GM19324 (cell line): ENCODE measurements around the gene ENTREP3.
"Not testable (repeated sequence)": the region's sequence is repeated elsewhere in the genome, so short reads cannot be mapped to it uniquely, and the experiment has no call there.

ENCODE experiments used
- ATAC-seq: cut with Tn5 transposase; IDR thresholded peaks from one replicate; pipeline ENCODE4 v1.9.1; 2021; ENCODE audit warnings: mild to moderate bottlenecking, moderate library complexity; ENCODE audit not compliant: unreplicated experiment, low FRiP score

Gene ENTREP3

GRCh38 chr1:155226910-155227260 lies 28.4 kb downstream of the ENTREP3 start:
- ATAC-seq: no peak

- ATAC-seq: no peak
These were observed 28.9 kb downstream of the ENTREP3 start for GRCh38 chr1:155226188-155226909.

GRCh38 chr1:155225404-155225759 lies 29.9 kb downstream of the ENTREP3 start:
- not testable (repeated sequence) for ATAC-seq

GRCh38 chr1:155223047-155223446 lies 32.2 kb downstream of the ENTREP3 start:
- ATAC-seq: no peak

GRCh38 chr1:155220211-155220965 lies 34.9 kb downstream of the ENTREP3 start:
- ATAC-seq: not testable (repeated sequence)

- no peak for ATAC-seq
These were observed 35.7 kb downstream of the ENTREP3 start for GRCh38 chr1:155219592-155220031.

GRCh38 chr1:155218854-155219591 lies 36.3 kb downstream of the ENTREP3 start:
- ATAC-seq: no peak

- ATAC-seq: not testable (repeated sequence)
These were observed 40.6 kb downstream of the ENTREP3 start for GRCh38 chr1:155214702-155215101.

GRCh38 chr1:155212051-155212440 lies 43.2 kb downstream of the ENTREP3 start:
- not testable (repeated sequence) for ATAC-seq

- not testable (repeated sequence) for ATAC-seq
These were observed 43.8 kb downstream of the ENTREP3 start for GRCh38 chr1:155211381-155212050.

- ATAC-seq: no peak
These were observed 44.8 kb downstream of the ENTREP3 start for GRCh38 chr1:155210314-155211104.

- ATAC-seq: no peak
These were observed 46.0 kb downstream of the ENTREP3 start for GRCh38 chr1:155209312-155209721.

GRCh38 chr1:155208541-155209311 lies 46.6 kb downstream of the ENTREP3 start, which contains the start of gene MTX1:
MTX1 (plus strand) TSS chr1:155208695; CDS start chr1:155208805, 110 bp downstream.
- peak; percentile 58 for ATAC-seq

- ATAC-seq: no peak
These were observed 47.3 kb downstream of the ENTREP3 start, which contains the start of gene THBS3 for GRCh38 chr1:155207806-155208540. THBS3 (minus strand) TSS chr1:155207897; CDS start chr1:155207876, 21 bp downstream.

GRCh38 chr1:155206891-155207805 lies 48.1 kb downstream of the ENTREP3 start:
- ATAC-seq: no peak

GRCh38 chr1:155205969-155206593 lies 49.2 kb downstream of the ENTREP3 start:
- ATAC-seq: no peak

- ATAC-seq: no peak
These were observed 50.2 kb downstream of the ENTREP3 start for GRCh38 chr1:155205035-155205434.
